ENCODE data around the gene ARSI. TPM values are rescaled to one million over a fixed set of nuclear protein-coding genes. Genes with fewer than 3 reads are reported as not detected.
A peak's percentile ranks its signal among the peaks of the same experiment; 100 is the strongest.

Gene ARSI
- polyA plus RNA-seq, 2 of the 4 experiments (the other 2 are of a cell fraction) = 2.9 to 22.0 TPM

DNA sequence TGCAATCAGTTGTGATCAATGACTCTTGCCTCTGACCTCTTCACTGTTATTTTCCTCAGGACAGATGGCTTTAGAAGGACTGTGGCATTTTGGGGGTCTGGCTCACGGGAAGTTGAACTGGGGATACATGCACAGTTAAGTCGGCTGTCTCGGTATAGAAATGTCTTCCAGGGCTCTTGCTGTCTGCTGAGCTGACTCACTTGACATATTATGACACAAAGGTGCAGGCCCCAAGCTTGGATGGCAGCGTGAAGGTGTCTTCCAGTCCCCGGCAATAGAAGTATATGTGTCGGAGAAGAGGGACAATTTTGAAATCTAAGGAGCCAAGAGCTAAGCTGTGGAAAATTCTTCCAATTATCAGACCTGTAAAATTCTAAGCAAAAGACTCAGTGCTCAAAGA lies 9.8 kb upstream of the ARSI start:
- Histone ChIP-seq H3K4me2 (no peak overlapping the region), H3K9me3 (no peaks in the 10 kb centered on the region), H3K4me3 (no peak overlapping the region), H3K27ac (peak overlapping the region in 1 of 2 experiments; percentile 43; a peak in 4 of 6 replicates), H3K4me1 (peaks cover 28% of the 10 kb centered on the region)
- TF ChIP-seq TFCP2L1 (CRISPR knock-in tag; IDR thresholded peaks at IDR 0.05) (no peak), EHMT2 (IDR thresholded peaks at IDR 0.05; ENCODE audit: low read depth) (no peak), POLR2A (IDR thresholded peaks at IDR 0.05; ENCODE audit: low read length) (no peak), ZC3H11A (IDR thresholded peaks at IDR 0.05) (no peak), BHLHE40 (IDR thresholded peaks at IDR 0.05; ENCODE audit: low read depth, low read length) (no peak), GATA3 (IDR thresholded peaks at IDR 0.05; ENCODE audit: borderline replicate concordance) (no peak), RNF2 (IDR thresholded peaks at IDR 0.05; ENCODE audit: borderline replicate concordance, low read depth) (no peak), HOXB13 (CRISPR knock-in tag; IDR thresholded peaks at IDR 0.05; ENCODE audit: low read depth) (no peak), NFE2L2 (conservative IDR thresholded peaks at IDR 0.05; ENCODE audit: low read length) (no peak), PHF8 (IDR thresholded peaks at IDR 0.05; ENCODE audit: borderline replicate concordance, low read depth) (no peak)
- FAIRE-seq (no peak), DNase-seq (ENCODE audit: low read depth in 1 of 2, low spot score in 1 of 2) (no peak), ATAC-seq (no peak)
- ChIA-PET CTCF (interaction anchor here (1.5 to 3.2 kb wide), 4 partner anchors 10 to 38 kb away, joined by 5 to 17 read pairs (median 10); partner anchors contain the start of gene ARSI), POLR2A (no interaction called here)
- WGBS (ENCODE audit: missing lambda C conversion rate) = 88% methylated on average over 6 of the region's 6 CpGs

DNA sequence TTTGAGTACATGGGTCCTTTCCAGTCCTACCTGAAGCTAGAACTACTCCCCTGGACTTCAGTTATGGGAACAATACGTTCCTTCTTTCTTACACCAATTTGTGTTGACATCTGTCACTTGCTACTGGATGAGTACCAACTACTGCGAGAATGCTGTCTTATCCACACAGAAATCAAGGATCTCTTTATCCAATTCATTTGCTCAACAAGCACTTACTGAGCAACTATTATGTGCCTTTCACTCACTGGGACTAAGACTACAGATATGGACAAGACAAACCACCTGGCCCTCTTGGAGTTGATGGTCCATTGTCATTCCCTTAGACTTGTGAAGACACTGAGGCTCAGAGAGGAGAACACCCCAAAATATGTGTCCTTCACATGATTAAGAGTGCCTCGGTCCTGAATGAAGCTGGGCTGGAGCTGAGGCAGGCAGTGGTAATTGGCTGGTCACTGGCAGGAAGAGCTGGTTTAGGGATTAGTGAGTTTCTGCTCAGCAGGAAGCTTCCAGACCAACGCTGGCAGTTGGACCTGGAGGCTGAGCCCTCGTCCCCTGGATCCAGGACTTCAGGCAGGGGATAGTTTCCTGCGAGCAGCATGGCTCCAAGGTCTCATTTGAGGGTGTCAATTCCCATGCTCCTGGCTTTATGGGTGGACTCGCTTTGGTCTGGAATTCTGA lies 8.4 kb upstream of the ARSI start:
- FAIRE-seq = no peak

DNA sequence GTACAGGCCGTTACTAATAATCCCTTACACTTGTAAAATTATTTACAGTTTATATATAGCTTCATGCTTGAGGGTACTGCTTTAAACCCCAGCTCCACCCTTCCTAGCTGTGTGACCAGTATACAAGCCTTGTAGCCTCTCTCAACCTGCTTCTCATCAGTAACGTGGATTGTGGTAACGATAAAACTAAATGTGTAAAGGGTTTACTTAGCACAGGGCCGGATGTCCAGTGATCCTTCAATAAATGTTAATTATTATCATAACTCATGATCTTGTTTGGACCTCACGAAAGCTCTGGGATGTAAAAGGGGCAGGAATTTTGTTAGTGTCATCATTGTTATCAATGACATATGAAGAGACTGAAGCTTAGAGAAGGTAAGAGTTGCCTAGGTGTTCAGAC lies 7.5 kb upstream of the ARSI start:
- WGBS (ENCODE audit: missing lambda C conversion rate) = 67% methylated on average over 5 of the region's 5 CpGs
- no peak overlapping the region for H3K4me2 ChIP-seq
- ChIA-PET CTCF (interaction anchor here (0.9 to 3.2 kb wide), 5 partner anchors 8 to 37 kb away, joined by 3 to 17 read pairs (median 5); partner anchors contain the start of gene ARSI), POLR2A (no interaction called here)
- no peak for FAIRE-seq
- TF ChIP-seq RCOR1 (IDR thresholded peaks at IDR 0.05; ENCODE audit: low read depth, low read length) (no peak), SMC3 (IDR thresholded peaks at IDR 0.05) (no peak), CHD4 (IDR thresholded peaks at IDR 0.05; ENCODE audit: borderline replicate concordance) (no peak), TFCP2L1 (CRISPR knock-in tag; IDR thresholded peaks at IDR 0.05) (no peak), RARB (CRISPR knock-in tag; IDR thresholded peaks at IDR 0.05) (no peak)
- TF ChIP-seq, protein P1, sequence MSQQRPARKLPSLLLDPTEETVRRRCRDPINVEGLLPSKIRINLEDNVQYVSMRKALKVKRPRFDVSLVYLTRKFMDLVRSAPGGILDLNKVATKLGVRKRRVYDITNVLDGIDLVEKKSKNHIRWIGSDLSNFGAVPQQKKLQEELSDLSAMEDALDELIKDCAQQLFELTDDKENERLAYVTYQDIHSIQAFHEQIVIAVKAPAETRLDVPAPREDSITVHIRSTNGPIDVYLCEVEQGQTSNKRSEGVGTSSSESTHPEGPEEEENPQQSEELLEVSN (IDR thresholded peaks at IDR 0.05; ENCODE audit: borderline replicate concordance, low read depth) = no peak
- TF ChIP-seq, protein P2, sequence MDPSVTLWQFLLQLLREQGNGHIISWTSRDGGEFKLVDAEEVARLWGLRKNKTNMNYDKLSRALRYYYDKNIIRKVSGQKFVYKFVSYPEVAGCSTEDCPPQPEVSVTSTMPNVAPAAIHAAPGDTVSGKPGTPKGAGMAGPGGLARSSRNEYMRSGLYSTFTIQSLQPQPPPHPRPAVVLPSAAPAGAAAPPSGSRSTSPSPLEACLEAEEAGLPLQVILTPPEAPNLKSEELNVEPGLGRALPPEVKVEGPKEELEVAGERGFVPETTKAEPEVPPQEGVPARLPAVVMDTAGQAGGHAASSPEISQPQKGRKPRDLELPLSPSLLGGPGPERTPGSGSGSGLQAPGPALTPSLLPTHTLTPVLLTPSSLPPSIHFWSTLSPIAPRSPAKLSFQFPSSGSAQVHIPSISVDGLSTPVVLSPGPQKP (IDR thresholded peaks at IDR 0.05; ENCODE audit: low read depth, low read length) = no peak
- no peak overlapping the region for H3K4me3 ChIP-seq
- H3K4me1 ChIP-seq = peaks cover 18% of the 10 kb centered on the region
- ATAC-seq = peak in 1 of 2 experiments; percentile 16; a peak in 1 of 6 replicates
- no peaks in the 10 kb centered on the region for H3K9me3 ChIP-seq
- DNase-seq (ENCODE audit: low read depth in 1 of 2, low spot score in 1 of 2) = no peak
- peak overlapping the region in 1 of 2 experiments; percentile 46; a peak in 3 of 6 replicates for H3K27ac ChIP-seq

More for the DNA sequence above, 8.4 kb upstream of the ARSI start:
- ATAC-seq = no peak
- DNase-seq (ENCODE audit: low read depth in 1 of 2, low spot score in 1 of 2) = no peak
- POLR2A ChIA-PET = no interaction called here
- H3K4me2 ChIP-seq = no peak overlapping the region
- TF ChIP-seq, protein P3, sequence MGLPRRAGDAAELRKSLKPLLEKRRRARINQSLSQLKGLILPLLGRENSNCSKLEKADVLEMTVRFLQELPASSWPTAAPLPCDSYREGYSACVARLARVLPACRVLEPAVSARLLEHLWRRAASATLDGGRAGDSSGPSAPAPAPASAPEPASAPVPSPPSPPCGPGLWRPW (IDR thresholded peaks at IDR 0.05) = no peak
- TF ChIP-seq MYC (IDR thresholded peaks at IDR 0.05; ENCODE audit: borderline replicate concordance, low read length) = no peak
- TF ChIP-seq EHMT2 (IDR thresholded peaks at IDR 0.05; ENCODE audit: low read depth) = no peak
- peaks cover 14% of the 10 kb centered on the region for H3K4me1 ChIP-seq
- 94% methylated on average over 7 of the region's 7 CpGs for WGBS (ENCODE audit: missing lambda C conversion rate)
- no peaks in the 10 kb centered on the region for H3K9me3 ChIP-seq
- peak overlapping the region in 1 of 2 experiments; percentile 40; a peak in 2 of 6 replicates for H3K27ac ChIP-seq
- no peak overlapping the region for H3K4me3 ChIP-seq
- CTCF ChIA-PET = interaction anchor here (1.0 to 3.2 kb wide), 5 partner anchors 9 to 38 kb away, joined by 3 to 17 read pairs (median 5); partner anchors contain the start of gene ARSI
